HG03432 (cell line): Measurements from ENCODE around the gene LNX1.
A peak's percentile ranks its signal among the peaks of the same experiment; 100 is the strongest.
"Not testable (repeated sequence)": the region's sequence is repeated elsewhere in the genome, so short reads cannot be mapped to it uniquely, and the experiment has no call there.

Experiments
- ATAC-seq: cut with Tn5 transposase; IDR thresholded peaks from one replicate; pipeline ENCODE4 v1.9.1; 2021; ENCODE audit warnings: mild to moderate bottlenecking, moderate library complexity; ENCODE audit not compliant: unreplicated experiment

The LNX1 gene

GRCh38 chr4:53476232-53477037 is 114.9 kb downstream of the LNX1 start:
- ATAC-seq: no peak

GRCh38 chr4:53466576-53466975 is 124.7 kb downstream of the LNX1 start:
- not testable (repeated sequence) for ATAC-seq

GRCh38 chr4:53465891-53466290 is 125.4 kb downstream of the LNX1 start:
- ATAC-seq: no peak

- no peak for ATAC-seq
Observed at GRCh38 chr4:53465281-53465680, 126.0 kb downstream of the LNX1 start.

GRCh38 chr4:53463340-53463739 is 127.9 kb downstream of the LNX1 start:
- no peak for ATAC-seq

- ATAC-seq: no peak
Observed at GRCh38 chr4:53461244-53461643, 130.0 kb downstream of the LNX1 start.

- ATAC-seq: no peak
Observed at GRCh38 chr4:53459548-53459947, 131.7 kb downstream of the LNX1 start.

- no peak for ATAC-seq
Observed at GRCh38 chr4:53456178-53456577, 135.1 kb downstream of the LNX1 start.

- ATAC-seq: no peak
Observed at GRCh38 chr4:53455766-53456165, 135.5 kb downstream of the LNX1 start.

GRCh38 chr4:53453385-53453784 is 137.9 kb downstream of the LNX1 start:
- ATAC-seq: no peak

GRCh38 chr4:53450773-53451172 is 140.5 kb downstream of the LNX1 start:
- ATAC-seq: no peak

- ATAC-seq: no peak
Observed at GRCh38 chr4:53444954-53445353, 146.3 kb downstream of the LNX1 start.

GRCh38 chr4:53441564-53441963 is 149.7 kb downstream of the LNX1 start:
- no peak for ATAC-seq

GRCh38 chr4:53436251-53436650 is 155.0 kb downstream of the LNX1 start:
- ATAC-seq: no peak

GRCh38 chr4:53432528-53433424 is 158.5 kb downstream of the LNX1 start:
- ATAC-seq: peak; percentile 64

GRCh38 chr4:53431052-53431451 is 160.2 kb downstream of the LNX1 start:
- no peak for ATAC-seq

GRCh38 chr4:53427366-53427765 is 163.9 kb downstream of the LNX1 start:
- ATAC-seq: no peak

GRCh38 chr4:53424280-53424679 is 167.0 kb downstream of the LNX1 start:
- ATAC-seq: no peak

GRCh38 chr4:53422367-53422766 is 168.9 kb downstream of the LNX1 start:
- no peak for ATAC-seq

- ATAC-seq: no peak
Observed at GRCh38 chr4:53421791-53422190, 169.5 kb downstream of the LNX1 start.

- no peak for ATAC-seq
Observed at GRCh38 chr4:53419208-53419607, 172.1 kb downstream of the LNX1 start.

GRCh38 chr4:53409479-53409878 is 181.8 kb downstream of the LNX1 start:
- not testable (repeated sequence) for ATAC-seq
